Forelimb muscle (tissue), 1 donor: ENCODE results near the gene LRRC8C. TPM values are rescaled to one million over a fixed set of nuclear protein-coding genes. Genes with fewer than 3 reads are reported as not detected.

Source experiments
- DNase-seq: peaks from one replicate; pipeline ENCODE4 v3.0.0-alpha.2; 2013; ENCODE audit warnings: low read depth
- polyA plus RNA-seq: library from polyadenylated mRNA; unstranded; fragments of 120-200 nt; gene quantifications from one replicate; pipeline ENCODE4 v1.2.1, GENCODE V29; 2013; ENCODE audit not compliant: insufficient read length

Gene LRRC8C
- polyA plus RNA-seq, 1 donor = 5.5 TPM

GRCh38 chr1:89763649-89763986, 130.7 kb downstream of the LRRC8C start:
- no peak for DNase-seq

GRCh38 chr1:89765774-89766173, 132.9 kb downstream of the LRRC8C start:
- DNase-seq = no peak

- no peak for DNase-seq
Measured at GRCh38 chr1:89767618-89768017, 134.7 kb downstream of the LRRC8C start.

Other genes starting within 250 kb of the LRRC8C start
- 3.1 TPM for gene LRRC8B, start 108.3 kb upstream of the LRRC8C start, polyA plus RNA-seq
- gene LRRC8D, start 187.9 kb downstream of the LRRC8C start, polyA plus RNA-seq = 7.0 TPM